ENCODE data around the gene FSD2.

- no peak for TF ChIP-seq CTCF (IDR thresholded peaks at IDR 0.05)
- no peak for TF ChIP-seq POLR2A (IDR thresholded peaks at IDR 0.05)
Measured at GRCh38 chr15:82743810-82744209, 62.1 kb downstream of the FSD2 start.

Data from vagina (tissue), 2 donors.